ENCODE results near the gene IFNK. TPM values are rescaled to one million over a fixed set of nuclear protein-coding genes. Genes with fewer than 3 reads are reported as not detected.

IFNK gene
- total RNA-seq, 1 experiment from 2014 or later = not detected

DNA sequence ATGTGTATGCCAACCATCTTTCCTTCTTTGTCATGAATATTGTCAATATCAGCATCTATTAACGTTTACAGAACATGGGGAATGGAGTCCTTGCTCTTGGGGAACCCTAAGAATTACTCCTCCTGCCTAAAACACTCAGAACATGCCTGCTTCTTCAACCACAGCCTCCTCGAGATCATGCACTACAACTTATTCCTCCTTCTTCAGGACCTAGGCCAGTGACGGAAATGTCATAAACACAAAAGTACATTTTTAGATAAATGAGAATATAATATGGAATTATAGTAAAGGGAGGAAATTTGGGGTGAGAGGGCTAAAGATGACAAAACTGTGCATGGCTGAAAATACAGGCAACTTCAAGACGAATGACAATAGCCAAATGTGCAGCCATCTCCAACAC lies 3.1 kb upstream of the IFNK start:
- POLR2A ChIA-PET = no interaction called here
- Histone ChIP-seq H3K4me2 (ENCODE audit: low read length) (no peak overlapping the region), H3K9ac (ENCODE audit: low read length) (no peak overlapping the region), H3K79me2 (ENCODE audit: insufficient read depth, low read length) (no peaks in the 10 kb centered on the region), H3K27me3 (ENCODE audit: insufficient read depth, low read length) (no peaks in the 10 kb centered on the region), H2AFZ (ENCODE audit: low read depth, low read length, poor library complexity, severe bottlenecking) (no peak overlapping the region), H3K27ac (ENCODE audit: low read depth, low read length) (no peak overlapping the region), H3K4me1 (ENCODE audit: control insufficient read depth in 1 of 2, insufficient read depth in 2 of 2, low read length in 2 of 2) (no peaks in the 10 kb centered on the region), H4K20me1 (ENCODE audit: insufficient read depth) (no peaks in the 10 kb centered on the region), H3K9me3 (ENCODE audit: control insufficient read depth in 1 of 2, insufficient read depth in 1 of 2, low read depth in 1 of 2, low read length in 2 of 2) (no peaks in the 10 kb centered on the region), H3K36me3 (ENCODE audit: control insufficient read depth in 1 of 2, insufficient read depth in 2 of 2, low read length in 2 of 2) (no peaks in the 10 kb centered on the region), H3K9me2 (ENCODE audit: insufficient read depth) (no peaks in the 10 kb centered on the region), H3K4me3 (replicated peaks in 1 of 2; ENCODE audit: low read depth in 1 of 2, low read length in 2 of 2) (no peak overlapping the region)
- ATAC-seq = no peak
- DNase-seq (ENCODE audit: low read depth, low spot score) = no peak
- TF ChIP-seq EGR1 (IDR thresholded peaks at IDR 0.05; ENCODE audit: low read depth) (no peak), CEBPB (IDR thresholded peaks at IDR 0.05; ENCODE audit: low read depth) (no peak), ELF1 (IDR thresholded peaks at IDR 0.05; ENCODE audit: borderline replicate concordance, low read depth) (no peak), SRF (IDR thresholded peaks at IDR 0.05; ENCODE audit: low read depth) (no peak), YY1 (IDR thresholded peaks at IDR 0.05; ENCODE audit: extremely low read depth, insufficient replicate concordance, low read depth, low read length) (no peak), JUND (IDR thresholded peaks at IDR 0.05) (no peak), CBX3 (IDR thresholded peaks at IDR 0.05; ENCODE audit: low read depth) (no peak), POLR2A (IDR thresholded peaks at IDR 0.05; ENCODE audit: borderline replicate concordance, extremely low read depth, insufficient read depth, insufficient read length) (no peak), ZNF274 (IDR thresholded peaks at IDR 0.05; ENCODE audit: low read depth, low read length) (no peak), ZFX (IDR thresholded peaks at IDR 0.05) (no peak), EZH2 (IDR thresholded peaks at IDR 0.05) (no peak)
- TF ChIP-seq, protein P1, sequence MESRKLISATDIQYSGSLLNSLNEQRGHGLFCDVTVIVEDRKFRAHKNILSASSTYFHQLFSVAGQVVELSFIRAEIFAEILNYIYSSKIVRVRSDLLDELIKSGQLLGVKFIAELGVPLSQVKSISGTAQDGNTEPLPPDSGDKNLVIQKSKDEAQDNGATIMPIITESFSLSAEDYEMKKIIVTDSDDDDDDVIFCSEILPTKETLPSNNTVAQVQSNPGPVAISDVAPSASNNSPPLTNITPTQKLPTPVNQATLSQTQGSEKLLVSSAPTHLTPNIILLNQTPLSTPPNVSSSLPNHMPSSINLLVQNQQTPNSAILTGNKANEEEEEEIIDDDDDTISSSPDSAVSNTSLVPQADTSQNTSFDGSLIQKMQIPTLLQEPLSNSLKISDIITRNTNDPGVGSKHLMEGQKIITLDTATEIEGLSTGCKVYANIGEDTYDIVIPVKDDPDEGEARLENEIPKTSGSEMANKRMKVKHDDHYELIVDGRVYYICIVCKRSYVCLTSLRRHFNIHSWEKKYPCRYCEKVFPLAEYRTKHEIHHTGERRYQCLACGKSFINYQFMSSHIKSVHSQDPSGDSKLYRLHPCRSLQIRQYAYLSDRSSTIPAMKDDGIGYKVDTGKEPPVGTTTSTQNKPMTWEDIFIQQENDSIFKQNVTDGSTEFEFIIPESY (IDR thresholded peaks at IDR 0.05; ENCODE audit: extremely low read depth, insufficient replicate concordance, low read length) = no peak
- TF ChIP-seq, protein P2, sequence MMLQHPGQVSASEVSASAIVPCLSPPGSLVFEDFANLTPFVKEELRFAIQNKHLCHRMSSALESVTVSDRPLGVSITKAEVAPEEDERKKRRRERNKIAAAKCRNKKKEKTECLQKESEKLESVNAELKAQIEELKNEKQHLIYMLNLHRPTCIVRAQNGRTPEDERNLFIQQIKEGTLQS (IDR thresholded peaks at IDR 0.05) = no peak
- intact Hi-C loops (cut with micrococcal nuclease) = no loop called here
- BruUV-seq (replicated peaks) = no TSS peak
- CTCF ChIA-PET = no interaction called here
- RAD21 ChIA-PET (ENCODE audit: low non-redundant PET in 1 of 2, low total read pairs in 2 of 2, uncharacterized antibody in 2 of 2, unreplicated experiment in 2 of 2) = no interaction called here
